ENCODE measurements around the gene PURA.

PURA gene

DNA sequence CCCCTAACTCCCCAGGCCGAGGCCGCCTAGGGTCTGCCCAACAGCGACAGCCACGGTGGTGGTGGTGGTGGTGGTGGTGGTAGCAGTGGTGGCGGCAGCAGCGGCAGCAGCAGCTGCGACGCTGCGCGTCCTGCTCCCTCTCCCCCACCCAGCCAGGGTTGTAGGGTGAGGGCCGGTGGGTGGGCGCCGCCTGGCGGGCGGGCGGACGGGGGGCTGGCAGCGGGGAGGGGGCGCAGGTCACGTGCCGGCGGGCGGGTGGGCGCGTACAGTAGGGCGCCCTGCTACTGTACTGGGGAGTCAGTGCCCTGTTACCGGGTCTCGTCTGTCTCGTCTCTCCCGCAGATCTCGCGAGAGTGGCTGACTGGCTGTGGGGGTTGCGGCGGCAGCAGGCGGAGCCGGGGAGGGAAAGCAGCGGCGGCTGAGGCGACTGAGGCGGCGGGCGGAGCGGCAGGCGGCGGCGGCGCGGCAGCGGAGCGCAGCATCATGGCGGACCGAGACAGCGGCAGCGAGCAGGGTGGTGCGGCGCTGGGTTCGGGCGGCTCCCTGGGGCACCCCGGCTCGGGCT lies at the start of gene PURA:
TSS of gene PURA (plus strand) at position 411 of the 565 bp plus-strand sequence. CDS start at position 484, 73 bp downstream.
- peak; percentile 97 for DNase-seq (ENCODE audit: low spot score)

DNA sequence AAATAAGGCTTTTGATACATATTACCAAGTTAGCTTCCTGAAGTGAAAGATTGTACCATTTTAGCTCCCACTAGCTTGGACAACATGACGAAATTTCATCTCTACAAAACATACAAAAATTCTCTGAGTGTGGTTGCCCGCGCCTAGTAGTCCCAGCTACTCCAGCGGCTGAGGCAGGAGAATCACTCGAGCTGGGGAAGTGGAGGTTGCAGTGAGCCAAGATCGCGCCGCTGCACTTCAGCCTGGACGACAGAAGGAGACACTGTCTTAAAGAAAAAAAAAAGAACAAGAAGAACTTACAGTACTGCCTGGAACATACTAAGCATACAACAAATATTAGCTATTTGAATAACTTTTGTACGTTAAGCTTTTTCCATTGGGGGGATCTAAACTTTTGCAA lies 41.1 kb upstream of the PURA start:
- no peak for DNase-seq (ENCODE audit: low spot score)

DNA sequence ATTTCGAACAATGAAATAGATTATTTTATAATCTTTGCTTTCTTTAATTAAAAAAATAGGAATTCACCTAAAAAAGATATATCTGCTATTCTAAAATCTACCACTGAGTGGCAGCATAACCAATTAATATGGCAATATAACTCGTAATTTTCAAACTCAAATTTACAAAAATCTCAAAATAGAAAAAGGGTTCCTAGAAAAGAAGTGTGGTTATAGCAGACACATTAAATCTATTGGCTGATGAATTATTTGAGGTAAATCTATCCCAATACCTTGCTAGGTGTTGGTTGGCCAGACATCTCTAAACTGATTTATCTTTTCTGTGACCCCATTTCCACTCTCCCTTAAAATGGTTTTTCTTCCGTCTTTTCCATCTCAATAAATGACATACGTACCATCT lies 40.6 kb upstream of the PURA start:
- DNase-seq (ENCODE audit: low spot score), result peak; percentile 11

DNA sequence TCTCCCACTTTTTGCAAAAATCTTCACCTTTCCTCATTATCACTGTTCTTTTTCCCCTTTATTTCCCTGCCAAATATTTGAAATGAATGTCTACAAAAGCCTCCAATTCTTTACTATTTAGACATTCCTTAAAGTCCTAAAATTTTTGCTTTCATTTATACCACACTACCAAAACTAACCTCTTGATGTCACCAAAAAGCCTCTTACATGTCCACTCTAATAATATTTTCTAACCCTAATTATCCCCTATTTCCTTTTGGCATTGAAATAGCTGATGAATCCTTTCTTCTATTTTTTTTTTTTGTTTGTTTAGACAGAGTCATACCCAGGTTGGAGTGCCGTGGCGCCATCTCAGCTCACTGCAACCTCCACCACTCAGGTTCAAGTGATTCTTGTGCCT lies 38.5 kb upstream of the PURA start:
- no peak for DNase-seq (ENCODE audit: low spot score)

DNA sequence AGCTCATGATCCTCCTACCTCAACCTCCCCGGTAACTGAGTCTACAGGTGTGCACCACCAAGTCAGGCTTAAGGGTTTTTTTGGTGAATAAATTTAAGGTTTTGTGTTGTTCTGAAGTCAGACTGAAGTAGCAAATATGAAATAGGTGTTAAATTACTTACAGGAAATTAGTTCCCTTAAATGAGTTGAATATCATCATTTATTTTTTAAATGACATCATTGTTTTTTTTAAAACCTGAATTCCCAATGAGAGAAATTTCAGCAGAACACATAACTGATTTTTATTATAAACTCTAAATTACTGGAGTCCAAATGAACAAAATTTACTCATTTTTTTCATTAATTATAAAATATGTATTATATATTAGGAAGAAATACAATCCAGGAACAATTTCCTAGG lies 37.8 kb upstream of the PURA start:
- no peak for DNase-seq (ENCODE audit: low spot score)

DNA sequence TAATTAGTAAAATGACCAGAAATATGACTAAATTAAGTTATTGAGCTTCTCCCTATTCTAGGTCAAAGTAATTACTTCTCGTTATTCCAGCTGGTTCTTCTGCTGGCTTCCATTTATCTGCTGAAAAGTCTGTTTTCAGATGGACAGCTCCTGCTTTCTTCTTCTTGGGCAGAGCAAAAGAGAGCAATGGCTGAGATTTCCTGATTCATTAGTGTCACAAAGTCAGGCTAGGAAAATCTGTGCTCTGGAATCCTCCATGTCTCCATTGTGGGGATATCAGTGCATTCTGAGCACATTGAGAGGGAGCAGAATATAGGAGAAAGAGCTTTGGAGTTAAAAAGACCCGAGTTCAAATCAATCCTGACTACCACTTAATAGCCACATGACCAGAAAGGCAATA lies 37.1 kb upstream of the PURA start:
- DNase-seq (ENCODE audit: low spot score), result no peak

DNA sequence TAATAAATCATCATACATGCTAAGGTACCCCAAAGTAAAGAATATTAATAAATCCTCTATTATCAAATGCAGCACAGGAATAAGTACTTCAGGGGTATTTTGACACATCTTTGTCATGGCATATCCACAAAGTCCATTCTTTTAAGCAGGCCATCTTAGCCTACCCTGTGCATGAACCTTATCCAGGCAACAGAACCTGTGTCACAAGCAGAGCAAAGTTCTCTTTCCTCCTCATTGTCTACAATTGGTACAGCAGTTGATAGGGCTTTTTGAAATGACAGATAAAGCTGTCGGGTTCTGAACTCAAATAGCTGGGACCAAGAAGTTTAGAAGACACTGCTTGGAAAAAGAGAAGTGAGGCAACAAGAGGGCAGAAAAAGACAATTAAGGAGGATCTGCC lies 30.8 kb upstream of the PURA start:
- DNase-seq (ENCODE audit: low spot score), result no peak

DNA sequence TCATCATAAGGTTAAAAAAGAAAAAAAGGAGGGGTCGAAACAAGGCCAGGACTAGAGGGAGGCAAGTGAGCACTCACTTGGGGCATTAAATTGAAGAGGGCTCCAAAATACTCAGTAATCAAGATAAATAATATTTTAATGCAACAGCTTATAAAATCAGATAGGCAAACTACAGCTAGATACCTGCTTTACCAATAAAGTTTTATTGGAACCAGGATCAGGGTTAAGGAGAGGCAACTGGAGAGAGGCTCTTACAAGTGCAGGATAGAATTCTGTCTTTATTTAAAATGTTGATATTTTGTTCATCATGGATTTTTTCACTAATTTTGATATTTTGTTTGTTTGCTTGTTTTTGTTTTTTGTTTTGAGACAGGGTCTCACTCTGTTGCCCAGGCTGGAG lies 30.3 kb upstream of the PURA start:
- no peak for DNase-seq (ENCODE audit: low spot score)

DNA sequence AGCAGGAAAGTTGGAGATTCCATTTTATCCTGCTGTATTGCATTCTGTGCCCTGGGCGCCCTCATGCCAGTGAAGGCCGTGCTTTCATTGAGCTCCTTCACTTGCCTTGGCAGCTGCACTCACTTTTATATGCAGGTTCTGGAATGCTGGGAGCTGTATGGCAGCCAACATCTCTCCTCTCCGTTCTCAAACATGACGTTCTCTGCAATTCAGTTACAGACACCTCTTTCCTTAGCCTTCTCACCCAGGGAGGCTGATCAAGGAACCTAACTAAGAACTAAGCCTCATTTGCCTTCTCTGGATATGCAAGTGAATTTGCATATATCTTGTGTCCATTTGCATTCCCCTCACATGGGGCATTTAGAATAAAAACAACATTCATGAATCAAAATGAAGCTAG lies 29.4 kb upstream of the PURA start:
- no peak for DNase-seq (ENCODE audit: low spot score)

DNA sequence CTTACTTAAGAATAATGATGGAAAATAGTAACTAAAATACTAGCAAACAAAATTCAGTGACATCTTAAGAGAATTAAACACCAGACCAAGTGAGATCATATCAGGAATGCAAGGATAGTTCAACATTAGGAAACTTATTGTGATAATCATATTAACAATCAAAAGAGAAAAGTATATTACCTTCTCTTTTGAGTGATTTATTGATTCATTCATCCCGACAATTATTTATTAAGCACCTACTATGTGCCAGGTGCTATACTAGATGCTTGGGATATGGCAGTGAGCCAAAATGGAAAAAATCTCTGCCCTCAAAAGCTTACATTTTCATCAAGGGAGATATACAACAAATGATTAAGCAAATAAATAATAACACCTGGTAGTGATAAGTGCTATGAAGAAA lies 23.7 kb upstream of the PURA start:
- no peak for DNase-seq (ENCODE audit: low spot score)

DNA sequence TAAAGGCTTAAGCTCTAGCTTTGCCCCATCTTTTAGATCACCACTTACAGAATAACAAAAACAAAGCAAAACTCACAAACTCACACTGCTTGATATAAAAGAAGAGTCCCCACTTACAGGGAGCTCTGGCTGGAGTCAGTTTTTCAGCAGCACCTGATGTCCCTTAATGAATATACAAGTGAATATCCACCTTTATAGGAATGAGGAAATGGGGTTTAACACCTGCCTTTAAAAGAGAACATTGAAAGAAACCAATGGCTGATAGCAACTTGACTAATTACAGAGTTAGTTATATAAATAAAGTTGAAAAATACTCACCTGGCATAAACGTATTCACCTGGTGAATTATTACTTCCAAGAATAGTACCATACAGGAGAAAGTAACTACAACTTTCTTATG lies 20.7 kb upstream of the PURA start:
- no peak for DNase-seq (ENCODE audit: low spot score)

DNA sequence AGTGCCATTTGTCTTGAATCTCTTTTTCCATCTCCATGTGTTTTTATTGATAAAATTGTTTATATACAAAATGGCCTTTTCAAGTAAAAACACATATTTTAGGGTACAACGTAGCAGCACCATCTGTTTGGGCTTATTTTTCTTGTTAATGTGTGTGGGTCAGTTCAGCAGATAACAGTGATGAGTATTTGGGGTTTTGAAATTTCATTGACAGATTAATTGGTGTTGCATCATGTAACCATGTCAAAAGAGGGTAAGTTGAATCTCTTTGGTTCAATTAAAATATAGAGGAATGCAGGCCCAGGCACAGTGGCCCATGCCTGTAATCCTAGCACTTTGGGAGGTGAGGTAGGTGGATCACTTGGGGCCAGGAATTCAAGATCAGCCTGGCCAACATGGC lies 20.0 kb upstream of the PURA start:
- no peak for DNase-seq (ENCODE audit: low spot score)

DNA sequence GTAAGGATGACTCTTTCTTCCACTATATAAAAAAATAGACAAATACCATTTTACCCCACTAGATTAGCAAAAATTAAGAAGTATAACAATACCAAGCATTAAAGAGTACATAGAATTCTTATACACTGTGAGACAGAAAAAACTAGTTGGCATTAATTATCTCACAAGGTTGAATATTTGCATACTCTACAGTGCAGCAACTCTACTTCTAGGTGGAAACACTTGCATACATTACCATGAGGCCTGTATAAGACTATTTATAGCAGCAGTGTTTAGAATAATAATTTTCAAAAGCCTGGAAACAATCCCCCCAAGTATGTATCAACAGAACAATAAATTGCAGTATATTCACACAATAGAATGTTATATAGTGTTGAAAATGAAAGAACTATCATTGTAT lies 19.0 kb upstream of the PURA start:
- no peak for DNase-seq (ENCODE audit: low spot score)

DNA sequence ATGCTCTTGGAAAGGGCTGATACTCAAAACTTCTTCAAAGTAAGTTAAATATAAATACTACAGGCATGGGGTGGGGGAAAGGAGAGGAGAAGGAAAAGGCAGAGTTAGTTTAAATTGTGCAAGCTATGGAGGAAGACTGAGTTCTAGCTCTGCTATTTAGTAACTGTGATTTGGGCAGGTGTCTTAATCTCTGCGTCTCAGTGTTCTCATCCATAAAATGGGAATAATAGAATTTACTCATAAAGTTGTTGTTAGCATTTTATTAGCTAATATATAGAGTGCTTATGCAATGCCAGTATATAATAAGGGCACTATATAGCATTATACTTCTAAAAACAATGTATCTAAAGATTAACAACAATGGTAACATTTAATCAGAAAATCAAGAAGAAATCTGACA lies 12.7 kb upstream of the PURA start:
- no peak for DNase-seq (ENCODE audit: low spot score)

DNA sequence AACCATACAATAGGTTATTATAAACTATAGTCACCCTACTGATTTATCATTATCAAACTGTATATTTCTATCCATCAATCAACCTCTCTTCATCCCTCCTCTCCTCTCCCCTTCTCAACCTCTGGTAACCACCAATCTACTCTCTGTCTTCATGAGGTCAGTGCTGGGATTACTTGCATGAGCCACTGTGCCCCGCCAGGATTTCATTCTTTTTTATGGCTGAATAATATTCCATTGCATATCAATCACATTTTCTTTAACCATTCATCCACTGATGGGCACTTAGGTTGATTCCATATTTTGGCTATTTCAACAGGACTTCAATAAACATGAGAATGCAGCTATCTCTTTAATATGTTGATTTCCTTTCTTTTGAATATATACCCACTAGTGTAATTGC lies 10.8 kb upstream of the PURA start:
- no peak for DNase-seq (ENCODE audit: low spot score)

DNA sequence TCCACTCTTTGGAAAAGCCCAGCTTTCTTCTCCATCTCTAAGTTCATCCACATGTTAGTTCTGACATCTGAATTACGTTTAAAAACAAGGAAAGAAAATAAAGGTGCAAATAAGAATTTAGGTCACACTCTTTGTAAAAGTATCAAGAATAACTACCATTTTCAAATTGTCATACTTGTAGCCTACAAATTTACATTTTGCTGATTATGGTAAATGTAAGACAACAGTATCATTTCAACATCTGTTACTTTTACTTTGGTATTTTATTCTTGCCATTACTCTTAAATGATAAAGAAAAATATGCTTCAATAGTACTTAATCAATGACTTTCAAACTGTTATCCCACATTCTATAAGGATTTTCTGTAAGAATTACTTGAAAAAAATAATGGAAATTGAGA lies 9.8 kb upstream of the PURA start:
- no peak for DNase-seq (ENCODE audit: low spot score)

DNA sequence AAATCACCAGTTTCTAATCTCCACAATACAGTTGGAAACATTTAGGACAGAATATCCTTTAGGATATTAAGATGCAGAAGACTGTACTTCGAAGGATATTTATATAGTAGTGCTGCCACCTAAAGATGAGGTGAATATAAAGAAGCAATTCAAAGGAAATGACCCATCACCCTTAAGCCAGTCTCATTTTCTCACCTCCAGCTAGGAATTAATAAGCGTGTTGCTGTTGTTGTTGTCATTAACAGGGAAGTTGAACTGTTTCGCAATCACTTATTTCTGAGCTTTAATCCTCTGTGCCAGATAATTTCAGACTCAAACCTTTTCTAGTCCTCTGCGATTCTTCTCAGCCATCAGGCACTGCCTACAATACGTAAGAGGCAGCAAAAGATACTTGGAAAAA lies 7.8 kb upstream of the PURA start:
- DNase-seq (ENCODE audit: low spot score), result peak; percentile 22

DNA sequence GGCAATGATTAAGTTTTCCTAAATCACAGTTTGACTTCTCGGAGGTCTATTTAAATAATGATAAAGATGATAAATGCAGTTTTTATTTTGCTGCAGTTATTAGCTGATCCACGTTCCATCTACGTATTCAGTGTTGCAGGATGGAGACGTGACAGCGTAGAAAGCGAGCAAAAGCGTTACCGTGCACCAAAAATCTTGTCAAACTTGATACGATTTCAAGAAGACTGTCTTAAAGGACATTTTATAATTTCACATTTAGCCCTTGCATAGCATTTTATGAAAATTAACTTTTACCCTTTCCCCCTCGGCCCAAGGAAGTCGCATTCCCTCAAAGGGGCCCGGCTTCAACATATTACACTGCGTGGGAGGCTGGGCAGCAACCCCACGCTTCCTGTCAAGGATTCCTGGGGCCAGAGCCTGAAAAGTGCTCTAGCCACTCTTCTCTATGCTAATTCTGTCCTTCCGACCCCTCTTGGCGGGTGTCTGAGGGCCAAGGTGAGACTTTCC lies 7.1 kb upstream of the PURA start:
- DNase-seq (ENCODE audit: low spot score), result no peak

DNA sequence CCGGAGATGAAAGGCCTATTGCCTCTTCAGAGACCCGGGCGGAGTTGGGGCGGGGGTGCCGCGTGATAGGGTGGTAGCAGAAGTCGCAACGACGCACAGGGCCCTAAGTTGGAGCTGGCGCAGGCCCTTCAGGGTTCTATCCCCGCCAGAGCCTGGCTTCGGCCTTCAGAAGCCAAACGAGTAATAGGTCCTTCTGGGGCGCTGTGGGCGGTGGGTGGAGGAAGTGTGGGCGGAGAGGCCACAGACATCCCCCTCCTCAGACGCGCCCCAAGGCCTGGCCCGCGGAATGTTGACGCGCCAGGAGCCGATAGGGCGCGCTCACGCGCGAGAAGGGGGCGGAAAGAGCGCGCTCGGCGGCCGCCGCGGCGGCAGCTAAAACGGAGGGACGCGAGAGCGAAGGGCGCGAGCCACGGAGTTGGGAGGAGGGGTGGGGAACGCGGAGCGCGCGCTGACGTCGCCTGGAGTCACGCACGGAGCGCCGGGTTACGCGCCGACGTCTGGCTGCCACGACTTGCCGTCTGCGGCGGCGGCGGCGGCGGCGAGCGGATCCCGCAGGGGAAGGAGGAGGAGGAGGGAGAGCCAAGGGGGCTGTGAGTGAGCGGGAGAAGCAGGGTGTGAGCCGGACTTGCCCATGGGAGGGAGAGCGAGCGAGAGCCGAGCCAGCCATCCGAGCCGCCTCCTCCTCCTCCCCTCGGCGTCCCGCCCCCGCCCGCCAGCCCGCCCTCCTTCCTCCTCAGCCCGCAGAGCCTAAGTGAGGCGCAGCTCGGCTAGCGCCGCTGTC lies 6.4 kb upstream of the PURA start:
- DNase-seq (ENCODE audit: low spot score), result peak; percentile 93

DNA sequence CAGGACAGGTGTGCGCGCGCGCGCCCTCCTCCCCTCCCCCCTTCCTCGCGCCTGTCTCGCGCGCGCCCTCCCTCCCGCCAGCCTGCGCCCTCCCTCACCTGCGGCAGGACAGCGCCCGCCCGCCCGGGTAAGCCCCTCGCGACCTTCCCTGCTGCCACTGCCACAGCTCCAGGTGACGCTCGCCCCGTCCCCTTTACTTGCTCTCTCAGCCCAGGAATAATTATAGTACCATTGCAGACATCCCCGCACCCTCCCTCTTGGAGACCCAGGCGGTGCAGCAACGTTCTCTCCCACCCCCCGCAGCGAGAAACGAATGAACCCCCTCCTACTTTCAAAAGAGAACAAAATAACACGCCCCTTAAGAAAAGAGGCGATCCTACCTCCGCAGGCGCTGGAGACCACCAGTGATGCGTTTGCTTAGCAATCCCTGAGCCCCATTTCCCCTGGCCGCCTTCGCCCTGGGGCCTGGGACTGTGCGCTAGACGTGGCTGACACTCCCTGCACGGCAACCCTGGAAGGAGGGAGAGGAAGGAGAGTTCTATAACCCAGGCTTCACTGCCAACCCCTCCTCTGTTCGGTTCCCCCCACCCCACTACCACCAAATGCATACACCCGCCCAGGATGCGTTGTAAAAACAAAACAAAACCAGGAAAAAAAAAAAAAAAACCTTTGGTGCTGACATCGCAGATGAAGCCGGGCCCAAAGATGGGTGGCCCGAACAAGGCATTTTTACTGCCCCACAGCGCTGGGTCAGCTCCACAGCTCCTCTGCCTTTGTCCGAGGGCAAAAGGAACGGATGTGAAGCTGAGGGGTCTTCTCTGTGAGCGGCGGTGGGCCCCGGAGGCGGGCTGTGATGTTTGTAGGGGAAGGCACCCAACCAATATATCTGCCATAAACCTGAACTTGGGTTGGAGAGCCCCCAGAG lies 5.6 kb upstream of the PURA start:
- no peak for DNase-seq (ENCODE audit: low spot score)

DNA sequence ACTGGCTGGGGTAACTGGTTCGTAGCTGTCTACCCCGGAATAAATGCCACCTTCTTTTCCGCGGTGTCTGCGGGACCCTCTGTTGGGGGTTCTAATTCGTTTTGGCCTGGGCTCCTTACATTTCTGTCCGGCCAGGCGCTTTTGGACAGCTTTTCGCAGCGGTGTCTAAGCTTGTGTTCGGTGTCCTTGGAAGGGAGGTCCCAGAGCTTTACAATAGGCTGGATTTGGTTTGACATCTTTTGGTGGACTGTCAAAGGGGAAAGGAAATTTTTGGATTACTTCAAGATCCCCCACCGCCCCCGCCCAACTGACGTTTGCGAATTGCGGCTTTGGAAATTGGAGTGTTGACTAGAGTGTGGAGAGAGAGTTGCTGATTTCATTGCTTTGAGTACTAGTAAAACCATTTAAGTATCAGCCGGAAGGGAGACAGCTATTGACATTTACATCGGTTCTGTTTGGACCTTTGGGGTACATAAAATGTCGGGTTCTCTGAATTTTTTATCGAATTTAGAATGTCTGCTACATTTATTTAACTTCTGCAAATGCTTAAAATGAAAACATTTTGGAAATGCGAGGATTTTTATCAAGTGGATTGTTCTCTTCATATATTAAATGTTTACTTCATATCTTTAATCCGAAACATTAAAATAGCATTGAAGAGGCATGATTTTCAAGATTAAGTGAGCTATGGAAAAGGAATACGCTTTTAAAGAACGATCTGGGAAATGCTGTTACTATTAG lies 4.7 kb upstream of the PURA start:
- no peak for DNase-seq (ENCODE audit: low spot score)
